HepG2 (cell line): ENCODE data around the gene SH2D3A. TPM values are rescaled to one million over a fixed set of nuclear protein-coding genes. Genes with fewer than 3 reads are reported as not detected.
A peak's percentile ranks its signal among the peaks of the same experiment; 100 is the strongest.

ENCODE experiments used
- CAMTA2 ChIP-seq: sonication (generic); formaldehyde crosslinking; IDR thresholded peaks from 2 replicates; pipeline ENCODE4 v1.4.0; 2020; ENCODE audit warnings: mild to moderate bottlenecking, missing genetic modification reagents, borderline replicate concordance
- CREB1 ChIP-seq, 2 experiments: fragments of 450-650 bp in 1 of 2; IDR thresholded peaks; 2 replicates each; pipeline ENCODE4 v1.6.1; 2016 to 2017; ENCODE audit warnings: control low read depth in 1 of 2, mild to moderate bottlenecking in 1 of 2, missing compliant biosample characterization in 1 of 2, missing genetic modification characterization in 1 of 2
- DPF2 ChIP-seq: sonication (generic); formaldehyde crosslinking; IDR thresholded peaks from 2 replicates; pipeline ENCODE4 v1.4.0; 2020; ENCODE audit warnings: mild to moderate bottlenecking, low read depth, missing genetic modification reagents, borderline replicate concordance
- FOXK2 ChIP-seq: fragments of 450-650 bp; IDR thresholded peaks from 2 replicates; pipeline ENCODE4 v1.6.1; 2016
- GATA4 ChIP-seq: sonication (generic); IDR thresholded peaks from 2 replicates; pipeline ENCODE4 v1.6.1; 2016; ENCODE audit warnings: antibody characterized with exemption, low read depth, borderline replicate concordance
- KDM5B ChIP-seq: sonication (generic); formaldehyde crosslinking; IDR thresholded peaks from 2 replicates; pipeline ENCODE4 v1.4.0; 2020; ENCODE audit warnings: missing genetic modification reagents, mild to moderate bottlenecking, borderline replicate concordance
- KLF11 ChIP-seq: IDR thresholded peaks from 2 replicates; pipeline ENCODE4 v1.6.1; 2016; ENCODE audit warnings: missing compliant biosample characterization
- MIER3 ChIP-seq: IDR thresholded peaks from 2 replicates; pipeline ENCODE4 v1.6.1; 2016; ENCODE audit warnings: missing compliant biosample characterization, borderline replicate concordance
- NFIC ChIP-seq: IDR thresholded peaks from 2 replicates; pipeline ENCODE4 v1.6.1; 2012; ENCODE audit warnings: mild to moderate bottlenecking, low read length, inconsistent platforms
- NR2F6 ChIP-seq, 2 experiments: IDR thresholded peaks; 2 replicates each; pipeline ENCODE4 v1.6.1; 2016; ENCODE audit warnings: antibody characterized with exemption in 1 of 2, mild to moderate bottlenecking in 1 of 2
- PRMT3 ChIP-seq: sonication (generic); formaldehyde crosslinking; IDR thresholded peaks from 2 replicates; pipeline ENCODE4 v1.8.1; 2022; ENCODE audit warnings: low read depth, mild to moderate bottlenecking, moderate library complexity, missing genetic modification reagents, borderline replicate concordance
- SP4 ChIP-seq: sonication (generic); formaldehyde crosslinking; IDR thresholded peaks from 2 replicates; pipeline ENCODE4 v1.8.1; 2023; ENCODE audit warnings: mild to moderate bottlenecking, missing genetic modification reagents
- TOE1 ChIP-seq: sonication (generic); formaldehyde crosslinking; IDR thresholded peaks from 2 replicates; pipeline ENCODE4 v1.4.0; 2020; ENCODE audit warnings: mild to moderate bottlenecking, missing genetic modification reagents
- ZFAT ChIP-seq: sonication (generic); formaldehyde crosslinking; conservative IDR thresholded peaks from 2 replicates; pipeline ENCODE4 v1.8.1; 2023; ENCODE audit warnings: missing genetic modification reagents, inconsistent platforms
- ZMYM4 ChIP-seq: sonication (generic); formaldehyde crosslinking; IDR thresholded peaks from 2 replicates; pipeline ENCODE4 v1.8.1; 2023; ENCODE audit warnings: mild to moderate bottlenecking, missing genetic modification reagents
- ZNF12 ChIP-seq: sonication (generic); formaldehyde crosslinking; IDR thresholded peaks from 2 replicates; pipeline ENCODE4 v1.5.0; 2020; ENCODE audit warnings: missing genetic modification reagents
- ZNF383 ChIP-seq: sonication (generic); formaldehyde crosslinking; IDR thresholded peaks from 2 replicates; pipeline ENCODE4 v1.4.0; 2020; ENCODE audit warnings: missing genetic modification reagents, mild to moderate bottlenecking, borderline replicate concordance
- ZNF563 ChIP-seq: sonication (generic); formaldehyde crosslinking; IDR thresholded peaks from 2 replicates; pipeline ENCODE4 v1.8.0; 2022; ENCODE audit warnings: mild to moderate bottlenecking, moderate library complexity, missing genetic modification reagents
- ZNF747 ChIP-seq: sonication (generic); formaldehyde crosslinking; IDR thresholded peaks from 2 replicates; pipeline ENCODE4 v1.8.1; 2023; ENCODE audit warnings: missing genetic modification reagents, mild to moderate bottlenecking, borderline replicate concordance
- polyA plus RNA-seq, 8 experiments: library from polyadenylated mRNA; depleted of rRNA in 3 of 8; stranded (reverse) in 7 of 8; unstranded in 1 of 8; fragments of >200 nt; fragmentation: Illumina TruSeq in 4 of 8; extraction: Trizol in 4 of 8; gene quantifications; 2 replicates each; pipeline versions ENCODE4 v1.2.1 to v1.2.3, GENCODE V29; 2011 to 2016; ENCODE audit warnings: low read depth in 4 of 8, missing spikeins in 1 of 8, mixed read lengths in 1 of 8; ENCODE audit not compliant: insufficient read depth in 1 of 8
- total RNA-seq, 5 experiments: library from RNA; depleted of rRNA; stranded (reverse); fragments of >200 nt; fragmentation: Illumina TruSeq; extraction: Trizol; gene quantifications; 2 replicates each; pipeline ENCODE4 v1.2.3, GENCODE V29; 2016; ENCODE audit warnings: low read depth in 1 of 5
- TF ChIP-seq, protein P1 (sequence below): IDR thresholded peaks from 2 replicates; pipeline ENCODE4 v1.6.1; 2018; ENCODE audit warnings: missing genetic modification reagents

Gene SH2D3A
- total and polyA plus RNA-seq, 2 of the 13 experiments (the other 11 are each of a cell fraction or from before 2014, with no cell fraction given) = 1.0 to 2.2 TPM

DNA sequence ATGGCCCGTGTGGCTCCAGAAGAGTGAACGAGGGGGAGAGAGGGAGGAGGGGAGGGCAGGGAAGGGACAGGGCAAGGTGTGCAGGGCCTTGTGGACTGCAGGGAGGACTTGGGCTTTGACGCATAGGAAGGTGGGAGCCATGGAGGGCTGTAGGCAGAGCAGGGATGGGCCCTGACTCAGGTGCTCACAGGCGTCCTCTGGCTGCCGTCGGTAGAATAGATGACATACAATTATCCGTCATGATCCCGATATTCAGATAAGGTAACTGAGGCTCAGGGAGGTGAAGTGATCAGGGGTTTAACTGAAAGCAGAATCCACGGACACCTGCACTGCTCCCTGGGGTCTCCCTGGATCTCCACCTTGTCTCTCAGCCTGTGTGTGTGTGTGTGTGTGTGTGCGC is 50.2 kb downstream of the SH2D3A start (continued):
- TF ChIP-seq MIER3 (CRISPR knock-in tag) = no peak
- TF ChIP-seq CREB1 (IDR thresholded peaks at IDR 0.05) = no peak
- TF ChIP-seq CREB1 (CRISPR knock-in tag; IDR thresholded peaks at IDR 0.05) = no peak
- TF ChIP-seq KLF11 (CRISPR knock-in tag) = no peak
- TF ChIP-seq ZFAT = no peak
- TF ChIP-seq KDM5B = 0 out of 2 replicates have a peak, but pooled peaks have one; percentile 31
- TF ChIP-seq ZNF383 (CRISPR knock-in tag) = no peak
- no peak for TF ChIP-seq PRMT3 (CRISPR knock-in tag)
- TF ChIP-seq NR2F6 (IDR thresholded peaks at IDR 0.05) = no peak
- no peak for TF ChIP-seq NR2F6 (CRISPR knock-in tag; IDR thresholded peaks at IDR 0.05)
- TF ChIP-seq, protein P1, sequence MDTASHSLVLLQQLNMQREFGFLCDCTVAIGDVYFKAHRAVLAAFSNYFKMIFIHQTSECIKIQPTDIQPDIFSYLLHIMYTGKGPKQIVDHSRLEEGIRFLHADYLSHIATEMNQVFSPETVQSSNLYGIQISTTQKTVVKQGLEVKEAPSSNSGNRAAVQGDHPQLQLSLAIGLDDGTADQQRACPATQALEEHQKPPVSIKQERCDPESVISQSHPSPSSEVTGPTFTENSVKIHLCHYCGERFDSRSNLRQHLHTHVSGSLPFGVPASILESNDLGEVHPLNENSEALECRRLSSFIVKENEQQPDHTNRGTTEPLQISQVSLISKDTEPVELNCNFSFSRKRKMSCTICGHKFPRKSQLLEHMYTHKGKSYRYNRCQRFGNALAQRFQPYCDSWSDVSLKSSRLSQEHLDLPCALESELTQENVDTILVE = no peak
- no peak for TF ChIP-seq DPF2
- no peak for TF ChIP-seq FOXK2
- no peak for TF ChIP-seq ZNF12 (CRISPR knock-in tag)
- no peak for TF ChIP-seq TOE1 (CRISPR knock-in tag)
- no peak for TF ChIP-seq CAMTA2 (CRISPR knock-in tag)
- 0 out of 2 replicates have a peak, but pooled peaks have one; percentile 16 for TF ChIP-seq SP4 (CRISPR knock-in tag)
- no peak for TF ChIP-seq ZMYM4 (CRISPR knock-in tag)
- no peak for TF ChIP-seq ZNF747
- TF ChIP-seq ZNF563 (CRISPR knock-in tag) = no peak
- no peak for TF ChIP-seq NFIC
- TF ChIP-seq GATA4 = no peak
